ENCODE measurements around the gene ANKRD63.
A peak's percentile ranks its signal among the peaks of the same experiment; 100 is the strongest.

Gene ANKRD63

GRCh38 chr15:40279437-40280141 is 3.3 kb downstream of the ANKRD63 start:
- peak; percentile 27 to 61 (median 39) for DNase-seq (ENCODE audit: low read depth in 3 of 3)

GRCh38 chr15:40278026-40278425 is 4.8 kb downstream of the ANKRD63 start:
- no peak for DNase-seq (ENCODE audit: low read depth in 3 of 3)

GRCh38 chr15:40277471-40277870 is 5.4 kb downstream of the ANKRD63 start:
- no peak for DNase-seq (ENCODE audit: low read depth in 3 of 3)

- no peak for DNase-seq (ENCODE audit: low read depth in 3 of 3)
Observed at GRCh38 chr15:40276927-40277326, 5.9 kb downstream of the ANKRD63 start.

GRCh38 chr15:40275954-40276353 is 6.9 kb downstream of the ANKRD63 start:
- DNase-seq (ENCODE audit: low read depth in 3 of 3), result no peak

- no peak for DNase-seq (ENCODE audit: low read depth in 3 of 3)
Observed at GRCh38 chr15:40275523-40275922, 7.3 kb downstream of the ANKRD63 start.

- peak; percentile 81 to 84 (median 82) for DNase-seq (ENCODE audit: low read depth in 3 of 3)
Observed at GRCh38 chr15:40274350-40275274, 8.3 kb downstream of the ANKRD63 start.

- DNase-seq (ENCODE audit: low read depth in 3 of 3), result no peak
Observed at GRCh38 chr15:40273428-40273827, 9.4 kb downstream of the ANKRD63 start.

GRCh38 chr15:40272485-40273056 is 10.3 kb downstream of the ANKRD63 start:
- no peak for DNase-seq (ENCODE audit: low read depth in 3 of 3)

GRCh38 chr15:40271685-40272484 is 11.0 kb downstream of the ANKRD63 start:
- DNase-seq (ENCODE audit: low read depth in 3 of 3), result no peak

GRCh38 chr15:40270246-40270995 is 12.4 kb downstream of the ANKRD63 start:
- no peak for DNase-seq (ENCODE audit: low read depth in 3 of 3)

GRCh38 chr15:40269604-40270003 is 13.3 kb downstream of the ANKRD63 start:
- DNase-seq (ENCODE audit: low read depth in 3 of 3), result no peak

- DNase-seq (ENCODE audit: low read depth in 3 of 3), result no peak
Observed at GRCh38 chr15:40267670-40268069, 15.2 kb downstream of the ANKRD63 start.

- no peak for DNase-seq (ENCODE audit: low read depth in 3 of 3)
Observed at GRCh38 chr15:40266828-40267304, 16.0 kb downstream of the ANKRD63 start.

GRCh38 chr15:40265875-40266274 is 17.0 kb downstream of the ANKRD63 start:
- no peak for DNase-seq (ENCODE audit: low read depth in 3 of 3)

- DNase-seq (ENCODE audit: low read depth in 3 of 3), result no peak
Observed at GRCh38 chr15:40265355-40265754, 17.5 kb downstream of the ANKRD63 start.

GRCh38 chr15:40264321-40265153 is 18.3 kb downstream of the ANKRD63 start:
- no peak for DNase-seq (ENCODE audit: low read depth in 3 of 3)

- no peak for DNase-seq (ENCODE audit: low read depth in 3 of 3)
Observed at GRCh38 chr15:40263024-40263754, 19.7 kb downstream of the ANKRD63 start.

- DNase-seq (ENCODE audit: low read depth in 3 of 3), result no peak
Observed at GRCh38 chr15:40259021-40259420, 23.8 kb downstream of the ANKRD63 start.
